A673 (cell line): ENCODE data around the gene SH3D19. TPM values are rescaled to one million over a fixed set of nuclear protein-coding genes. Genes with fewer than 3 reads are reported as not detected.

Experiments
- BruUV-seq: library from RNA; stranded (reverse); fragments of 400-500 nt; replicated peaks from 2 replicates; lab custom pipeline; 2021; lab: Mats Ljungman, UMichigan
- CTCF ChIA-PET: fragments of 300-600 bp; sonication (Branson Sonifier 250); formaldehyde crosslinking; loops from one replicate; lab custom pipeline; 2022; ENCODE audit warnings: antibody characterized with exemption; lab: Charles Lee
- POLR2A ChIA-PET: fragments of 300-600 bp; sonication (Branson Sonifier 250); formaldehyde crosslinking; loops from one replicate; lab custom pipeline; 2022; ENCODE audit warnings: antibody characterized with exemption; ENCODE audit not compliant: low non-redundant PET; lab: Charles Lee
- DNase-seq: peaks from one replicate; pipeline ENCODE4 v3.0.0-alpha.2; 2015; ENCODE audit warnings: low spot score
- H3K27ac ChIP-seq: fragments of 200-600 bp; sonication (generic); 2 replicates; pipeline ENCODE4 v1.5.1; 2016; ENCODE audit warnings: mixed run types, low read depth, mild to moderate bottlenecking, mixed read lengths, antibody characterized with exemption, low read length; ENCODE audit not compliant: poor library complexity, severe bottlenecking
- H3K27me3 ChIP-seq: fragments of 200-600 bp; sonication (generic); replicated peaks from 2 replicates; pipeline ENCODE4 v1.6.1; 2017; ENCODE audit warnings: mixed run types, low read depth, mild to moderate bottlenecking, mixed read lengths, antibody characterized with exemption, low read length; ENCODE audit not compliant: insufficient read depth, poor library complexity
- H3K36me3 ChIP-seq: fragments of 200-600 bp; sonication (generic); 2 replicates; pipeline ENCODE4 v1.6.1; 2016; ENCODE audit warnings: mixed run types, mild to moderate bottlenecking, mixed read lengths, antibody characterized with exemption, low read length; ENCODE audit not compliant: insufficient read depth, poor library complexity, severe bottlenecking
- H3K4me1 ChIP-seq: fragments of 200-600 bp; sonication (generic); 2 replicates; pipeline ENCODE4 v1.6.1; 2017; ENCODE audit warnings: mixed run types, mild to moderate bottlenecking, mixed read lengths, antibody characterized with exemption, low read length; ENCODE audit not compliant: insufficient read depth, poor library complexity, severe bottlenecking
- H3K4me3 ChIP-seq: fragments of 200-600 bp; sonication (generic); 2 replicates; pipeline ENCODE4 v1.5.1; 2016; ENCODE audit warnings: low read depth, mixed run types, mild to moderate bottlenecking, mixed read lengths, low read length; ENCODE audit not compliant: poor library complexity, severe bottlenecking
- H3K9me3 ChIP-seq: fragments of 200-600 bp; sonication (generic); 2 replicates; pipeline ENCODE4 v1.6.1; 2016; ENCODE audit warnings: mixed run types, low read depth, mild to moderate bottlenecking, mixed read lengths, antibody characterized with exemption, low read length; ENCODE audit not compliant: poor library complexity, severe bottlenecking
- EZH2 ChIP-seq: fragments of 200-600 bp; sonication (generic); IDR thresholded peaks from 2 replicates; pipeline ENCODE4 v1.6.1; 2017; ENCODE audit warnings: borderline replicate concordance, low read depth, mild to moderate bottlenecking, mixed read lengths, antibody characterized with exemption, low read length; ENCODE audit not compliant: poor library complexity, severe bottlenecking
- intact Hi-C: fragments of 100-400 bp; cut with micrococcal nuclease; formaldehyde crosslinking; loops from one replicate; pipeline ENCODE4 v1.10.0; 2022; ENCODE audit not compliant: unreplicated experiment
- total RNA-seq: library from RNA; stranded (reverse); gene quantifications from 2 replicates; pipeline ENCODE4 v1.2.3, GENCODE V29; 2021
- TF ChIP-seq, protein P1 (sequence below): fragments of 300-800, 200-600 bp; sonication (generic); conservative IDR thresholded peaks from 2 replicates; pipeline ENCODE4 v1.5.1; 2017; ENCODE audit warnings: low read depth, mild to moderate bottlenecking, antibody characterized with exemption, low read length, moderate library complexity, mixed read lengths

The SH3D19 gene
- total RNA-seq, 1 experiment from 2014 or later: 0.86 TPM

DNA sequence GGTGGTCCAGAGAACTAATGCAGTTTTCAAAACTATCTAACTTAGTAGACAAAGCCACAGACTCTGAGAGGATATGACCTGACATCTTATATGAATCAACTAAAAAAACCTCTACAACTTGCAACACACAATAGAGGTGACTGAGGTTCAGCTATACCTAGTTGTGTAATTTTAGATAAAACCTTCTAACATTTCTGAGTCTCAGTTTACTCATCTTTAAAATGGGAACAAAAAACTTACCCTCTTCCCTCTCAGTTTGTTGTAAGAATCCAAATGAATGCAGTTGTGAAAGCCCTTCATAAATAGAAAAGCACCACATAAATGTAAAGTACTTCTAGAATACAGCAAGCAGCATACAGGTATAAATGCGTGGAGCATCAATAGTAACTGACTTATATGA is 5.9 kb downstream of the SH3D19 start:
- POLR2A ChIA-PET: no interaction called here

GRCh38 chr4:151318307-151319006 is 6.9 kb downstream of the SH3D19 start:
- TF ChIP-seq, protein P1, sequence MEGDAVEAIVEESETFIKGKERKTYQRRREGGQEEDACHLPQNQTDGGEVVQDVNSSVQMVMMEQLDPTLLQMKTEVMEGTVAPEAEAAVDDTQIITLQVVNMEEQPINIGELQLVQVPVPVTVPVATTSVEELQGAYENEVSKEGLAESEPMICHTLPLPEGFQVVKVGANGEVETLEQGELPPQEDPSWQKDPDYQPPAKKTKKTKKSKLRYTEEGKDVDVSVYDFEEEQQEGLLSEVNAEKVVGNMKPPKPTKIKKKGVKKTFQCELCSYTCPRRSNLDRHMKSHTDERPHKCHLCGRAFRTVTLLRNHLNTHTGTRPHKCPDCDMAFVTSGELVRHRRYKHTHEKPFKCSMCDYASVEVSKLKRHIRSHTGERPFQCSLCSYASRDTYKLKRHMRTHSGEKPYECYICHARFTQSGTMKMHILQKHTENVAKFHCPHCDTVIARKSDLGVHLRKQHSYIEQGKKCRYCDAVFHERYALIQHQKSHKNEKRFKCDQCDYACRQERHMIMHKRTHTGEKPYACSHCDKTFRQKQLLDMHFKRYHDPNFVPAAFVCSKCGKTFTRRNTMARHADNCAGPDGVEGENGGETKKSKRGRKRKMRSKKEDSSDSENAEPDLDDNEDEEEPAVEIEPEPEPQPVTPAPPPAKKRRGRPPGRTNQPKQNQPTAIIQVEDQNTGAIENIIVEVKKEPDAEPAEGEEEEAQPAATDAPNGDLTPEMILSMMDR: no peak
- TF ChIP-seq EZH2: no peak
- H3K4me1 ChIP-seq: no peaks in the 10 kb centered on the region
- H3K36me3 ChIP-seq: no peaks in the 10 kb centered on the region
- no TSS peak for BruUV-seq
- H3K27ac ChIP-seq: no peak overlapping the region
- intact Hi-C loops: no loop called here
- ChIA-PET POLR2A (interaction anchor here (0.7 kb wide), 1 partner anchor 582 kb away, joined by 5 read pairs; no protein-coding TSS in a partner anchor), CTCF (no interaction called here)
- no peak overlapping the region for H3K4me3 ChIP-seq
- DNase-seq: no peak
- H3K27me3 ChIP-seq: peaks cover 8% of the 10 kb centered on the region
- H3K9me3 ChIP-seq: no peaks in the 10 kb centered on the region

More for the DNA sequence above, 5.9 kb downstream of the SH3D19 start:
- DNase-seq: no peak
- no peaks in the 10 kb centered on the region for H3K36me3 ChIP-seq
- H3K9me3 ChIP-seq: no peaks in the 10 kb centered on the region
- no TSS peak for BruUV-seq
- intact Hi-C loops: no loop called here
- H3K4me3 ChIP-seq: no peak overlapping the region
- no peak for TF ChIP-seq EZH2
- TF ChIP-seq, protein P1: no peak
- no peaks in the 10 kb centered on the region for H3K4me1 ChIP-seq
- CTCF ChIA-PET: no interaction called here
- H3K27me3 ChIP-seq: peaks cover 18% of the 10 kb centered on the region
- H3K27ac ChIP-seq: no peak overlapping the region

DNA sequence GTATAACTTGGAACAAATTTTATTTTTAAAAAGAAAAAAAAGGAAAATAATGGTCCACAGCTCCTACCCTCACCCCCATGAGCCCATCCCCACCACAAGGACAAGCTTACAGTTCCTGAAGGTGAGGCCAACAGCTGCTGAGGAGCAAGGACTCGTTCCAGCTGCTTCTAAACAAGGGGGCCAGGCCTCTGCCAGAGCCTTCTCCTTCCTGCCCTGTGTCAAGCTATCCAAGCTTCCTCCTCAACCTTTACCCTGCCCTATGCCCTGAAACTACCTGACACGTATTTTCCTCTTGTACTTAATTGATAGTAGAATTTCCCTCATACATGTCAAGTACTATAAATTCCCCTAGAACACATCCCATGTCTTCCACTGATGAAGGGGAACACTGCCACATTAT is 8.8 kb downstream of the SH3D19 start:
- H3K4me3 ChIP-seq: no peak overlapping the region
- no peak overlapping the region for H3K27ac ChIP-seq
- no peaks in the 10 kb centered on the region for H3K4me1 ChIP-seq
- H3K9me3 ChIP-seq: no peaks in the 10 kb centered on the region
- ChIA-PET CTCF (no interaction called here), POLR2A (no interaction called here)
- BruUV-seq: no TSS peak
- no peaks in the 10 kb centered on the region for H3K27me3 ChIP-seq
- no peak for DNase-seq
- TF ChIP-seq EZH2: no peak
- TF ChIP-seq, protein P1: no peak
- intact Hi-C loops: no loop called here
- no peaks in the 10 kb centered on the region for H3K36me3 ChIP-seq
